ENCODE measurements around the gene PPP1R9A.

GRCh38 chr7:95338832-95339231, 431.4 kb downstream of the PPP1R9A start:
- TF ChIP-seq CTCF (conservative IDR thresholded peaks at IDR 0.05; ENCODE audit: low read length) (no peak), EZH2phosphoT487 (IDR thresholded peaks at IDR 0.05; ENCODE audit: borderline replicate concordance) (no peak)
